Anterior cingulate cortex (tissue), 58 donors: ENCODE data around the gene WWOX.

Source experiments
- DNase-seq, 58 donors: peaks; one replicate each; lab custom pipeline; 2025; lab: John Stamatoyannopoulos, UW

WWOX gene

DNA sequence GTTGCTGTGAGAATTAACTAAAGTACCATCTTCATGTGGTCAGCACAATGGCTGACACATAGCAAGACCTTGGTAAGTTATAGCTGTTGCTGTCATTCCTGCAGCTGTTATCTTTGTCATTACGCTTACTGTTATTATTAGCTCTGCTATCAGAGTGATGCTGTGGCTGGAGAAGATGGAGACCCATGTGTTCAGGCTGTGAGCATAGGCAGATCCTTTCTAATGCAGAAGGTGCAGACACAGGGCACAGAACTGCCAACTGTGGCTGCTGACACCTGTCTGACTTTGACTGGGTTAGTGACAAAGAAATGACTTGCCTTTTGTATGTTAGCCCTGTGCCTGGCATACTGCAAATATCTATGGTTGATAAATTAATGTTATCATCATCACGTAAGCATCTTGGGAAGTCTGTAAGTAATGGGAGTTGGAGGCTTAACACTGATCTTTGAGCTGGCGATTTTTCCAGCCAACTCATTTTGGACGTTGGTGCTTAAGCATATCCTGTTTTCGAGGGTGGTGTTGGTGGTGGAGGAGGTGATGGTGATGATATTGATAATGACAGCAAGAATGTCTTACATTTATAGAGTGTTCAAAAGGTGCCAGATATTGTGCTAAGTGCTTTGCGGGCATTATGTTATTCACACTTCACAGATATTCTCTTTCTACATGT, 695.3 kb downstream of the WWOX start:
- no peak for DNase-seq

DNA sequence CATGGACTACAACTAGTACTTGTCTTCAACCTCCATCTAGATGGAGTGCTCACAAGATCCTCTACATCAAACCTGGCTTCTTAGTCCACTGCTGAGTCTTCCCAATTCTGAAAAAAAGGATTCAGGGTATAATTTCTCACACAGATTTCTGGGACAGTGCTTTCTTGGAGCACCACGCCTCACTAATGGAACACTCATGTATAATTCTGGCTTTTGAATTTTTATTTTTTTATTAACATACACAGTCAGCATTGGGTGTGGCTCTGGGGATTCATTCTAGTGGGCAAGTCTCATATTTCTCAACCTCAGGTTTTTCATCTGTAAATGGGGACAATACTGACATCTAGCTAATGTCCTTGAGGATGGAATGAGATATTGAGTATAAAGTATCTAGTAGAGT, 696.0 kb downstream of the WWOX start:
- no peak for DNase-seq

DNA sequence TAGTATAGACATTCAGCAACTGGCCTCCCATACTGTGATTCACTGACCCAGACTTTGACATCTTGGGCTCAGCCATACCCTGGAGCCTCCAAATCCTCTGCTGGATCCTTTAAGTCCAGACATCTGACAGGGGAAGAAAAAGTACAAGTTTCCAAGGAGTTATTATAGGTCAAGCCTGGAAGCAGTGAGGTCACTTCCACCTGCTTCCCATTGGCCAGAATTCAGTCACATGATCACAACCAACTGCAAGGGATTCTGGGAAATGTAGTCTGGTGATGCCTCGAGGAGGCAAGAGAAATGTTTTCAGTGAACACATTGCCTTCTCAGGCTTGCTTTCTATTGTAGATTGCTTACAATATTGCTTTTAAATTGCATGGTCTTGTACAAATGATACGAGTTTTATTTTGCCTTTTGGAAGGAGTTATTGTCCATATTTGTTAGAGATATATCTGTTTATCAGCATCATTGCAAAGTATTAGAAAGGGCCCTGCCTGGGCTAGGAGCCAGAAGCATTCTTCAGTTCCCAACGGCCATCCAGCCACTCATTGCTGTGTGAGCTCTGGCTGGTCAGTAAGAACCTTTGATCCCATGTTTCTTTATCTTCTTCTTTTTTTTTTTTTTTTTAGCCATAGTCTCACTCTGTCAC, 696.9 kb downstream of the WWOX start:
- peak in 19 of 58 donors; percentile 1 to 35 (median 12) for DNase-seq

DNA sequence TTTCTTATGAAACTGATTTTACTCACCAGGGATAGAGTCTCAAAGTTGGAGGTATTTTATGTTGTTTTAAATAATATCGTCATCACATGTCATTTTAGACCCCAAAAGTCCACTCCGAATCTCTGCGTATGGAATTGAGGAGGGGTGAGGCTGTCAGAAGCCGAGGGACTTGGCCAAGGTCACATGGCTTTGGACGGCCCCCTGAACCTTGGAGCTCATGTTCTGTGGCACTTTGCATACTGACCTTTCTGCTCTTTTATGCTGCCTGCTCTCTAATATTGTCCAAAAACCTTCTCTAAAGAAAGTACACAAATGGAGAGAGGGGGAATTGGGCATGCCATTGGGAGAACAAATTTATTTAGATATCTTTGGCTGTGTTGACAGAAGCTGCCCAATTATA, 700.0 kb downstream of the WWOX start:
- DNase-seq = no peak

DNA sequence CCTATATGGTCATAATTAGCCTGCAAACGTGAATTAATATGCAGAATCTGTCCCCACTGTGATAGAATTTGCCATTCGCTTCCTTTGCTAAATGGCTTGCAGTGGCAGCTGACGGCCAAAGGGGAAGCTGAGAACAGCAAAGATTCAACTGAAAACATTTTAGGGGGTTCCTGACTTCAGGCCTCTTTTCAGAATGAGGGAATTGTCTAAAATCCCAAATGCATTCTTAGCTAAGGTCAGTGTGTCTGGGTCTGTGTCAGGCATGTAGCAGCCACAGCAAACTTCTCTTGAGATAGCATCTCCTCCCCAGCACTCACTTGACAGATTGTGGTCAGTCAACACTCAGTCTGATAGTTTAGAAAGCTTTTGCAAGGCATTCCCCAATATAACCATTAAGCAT, 701.1 kb downstream of the WWOX start:
- DNase-seq = no peak

DNA sequence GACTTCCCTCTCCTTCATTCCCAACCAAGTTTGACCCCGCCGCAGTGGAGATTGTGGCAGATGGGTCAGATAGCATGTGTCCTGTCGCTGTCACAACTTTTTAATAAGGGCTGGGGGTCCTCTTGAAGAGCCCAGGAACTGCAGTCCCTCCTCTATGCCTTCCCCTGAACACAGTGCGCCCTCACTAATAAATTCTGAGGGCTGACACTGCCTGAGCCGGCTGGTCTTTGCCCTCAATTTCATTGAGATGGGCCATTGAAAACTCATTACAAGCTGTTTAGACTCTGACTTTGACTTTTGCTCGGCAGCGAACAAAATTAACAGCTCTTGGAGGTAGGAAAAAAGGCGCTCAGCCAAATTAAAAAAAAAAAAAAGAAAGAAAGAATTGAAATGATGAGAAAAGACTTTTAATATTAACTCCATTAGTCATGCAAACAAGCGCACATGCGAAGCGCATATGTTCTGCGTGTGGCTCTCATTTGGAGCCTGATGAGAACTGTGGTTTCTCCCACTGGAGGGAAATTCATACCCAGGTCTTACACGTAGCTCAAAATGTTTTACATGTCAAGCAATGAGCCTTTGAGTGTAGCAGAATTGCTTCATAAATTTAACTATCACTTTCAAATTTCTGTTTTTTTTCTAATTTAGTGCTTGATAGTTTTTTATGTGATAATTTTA, 704.7 kb downstream of the WWOX start:
- DNase-seq = no peak

DNA sequence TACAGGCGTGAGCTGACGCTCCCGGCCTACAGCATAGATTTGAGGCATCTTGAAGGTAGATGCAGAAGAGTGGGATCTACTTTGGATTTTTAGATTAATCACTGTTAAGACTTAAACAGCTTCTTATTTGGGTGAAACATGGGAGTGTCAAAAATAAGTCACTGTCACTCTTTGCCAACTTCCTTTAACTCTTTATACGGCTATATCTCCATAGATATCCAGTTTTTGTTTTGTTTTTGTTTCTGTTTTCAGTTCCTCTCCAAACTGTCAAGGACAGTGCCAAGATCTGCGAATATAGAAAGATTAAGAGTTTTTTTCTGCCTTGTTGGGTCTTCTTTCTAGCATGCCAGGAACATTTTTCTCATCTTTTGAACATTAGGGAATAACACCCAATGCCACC, 706.1 kb downstream of the WWOX start:
- DNase-seq = no peak

DNA sequence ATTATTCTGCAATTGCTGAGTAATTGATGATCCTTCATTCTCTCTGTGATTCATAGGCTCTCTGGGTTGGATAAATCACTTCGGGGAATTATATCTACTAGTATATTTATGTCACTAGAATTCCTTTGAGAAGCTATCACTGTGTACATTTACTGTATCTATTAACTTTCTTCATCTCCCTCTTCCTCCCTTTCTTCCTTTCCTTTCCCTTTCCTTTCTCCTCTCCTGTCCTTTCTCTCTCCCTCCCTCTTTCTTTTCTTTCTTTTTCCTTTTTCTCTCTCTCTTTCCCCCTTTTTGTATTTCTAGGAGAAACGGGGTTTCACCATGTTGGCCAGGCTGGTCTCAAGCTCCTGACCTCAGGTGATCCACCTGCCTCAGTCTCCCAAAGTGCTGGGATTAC, 711.8 kb downstream of the WWOX start:
- no peak for DNase-seq

DNA sequence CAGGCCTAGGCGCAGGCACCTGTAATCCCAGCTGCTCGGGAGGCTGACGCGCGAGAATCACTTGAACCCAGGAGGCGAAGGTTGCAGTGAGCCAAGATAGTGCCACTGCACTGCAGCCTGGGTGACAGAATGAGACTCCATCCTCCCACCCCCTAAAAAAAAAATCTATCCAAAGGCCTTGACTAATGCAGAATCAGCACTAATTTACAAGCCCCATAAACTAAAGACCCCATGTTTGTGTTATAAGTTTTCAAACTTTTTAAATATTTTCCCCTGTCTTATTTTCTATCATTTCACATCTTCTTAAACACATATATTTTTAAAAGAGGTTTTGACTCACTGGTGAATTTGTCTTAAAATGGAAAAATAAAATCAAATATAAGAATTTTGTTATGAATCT, 713.1 kb downstream of the WWOX start:
- DNase-seq = no peak

DNA sequence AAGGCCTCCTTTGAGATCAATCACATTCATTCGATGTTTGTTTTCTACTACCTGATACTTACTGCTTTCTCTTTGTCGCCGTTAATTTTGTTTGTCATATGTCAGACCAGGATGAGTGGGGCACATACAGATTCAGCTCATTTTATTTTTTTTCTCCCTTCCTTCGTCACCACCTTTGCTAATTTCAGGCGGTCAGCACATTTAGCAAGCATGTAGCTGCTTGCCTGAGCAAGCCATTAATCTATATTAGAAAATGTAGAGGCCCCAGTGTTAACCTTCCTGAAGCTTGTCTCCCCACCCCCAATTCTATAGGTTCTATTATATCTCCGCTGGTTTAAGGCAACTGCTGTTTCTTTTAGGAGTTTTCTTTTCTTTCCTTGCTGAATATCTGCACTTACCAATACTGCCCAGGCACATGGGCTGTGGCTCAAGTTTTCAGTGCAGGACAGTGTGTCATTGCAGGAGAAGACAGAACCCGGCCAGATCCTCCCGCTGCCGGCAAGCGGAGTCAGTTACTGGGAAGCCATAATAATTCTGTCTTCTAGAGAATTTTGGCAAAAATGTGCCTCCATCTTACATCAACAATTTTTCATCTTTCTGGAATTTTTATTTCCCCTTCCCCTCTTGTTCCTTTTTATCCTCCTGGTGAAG, 714.3 kb downstream of the WWOX start:
- peak in 1 of 58 donors; percentile 6 for DNase-seq

DNA sequence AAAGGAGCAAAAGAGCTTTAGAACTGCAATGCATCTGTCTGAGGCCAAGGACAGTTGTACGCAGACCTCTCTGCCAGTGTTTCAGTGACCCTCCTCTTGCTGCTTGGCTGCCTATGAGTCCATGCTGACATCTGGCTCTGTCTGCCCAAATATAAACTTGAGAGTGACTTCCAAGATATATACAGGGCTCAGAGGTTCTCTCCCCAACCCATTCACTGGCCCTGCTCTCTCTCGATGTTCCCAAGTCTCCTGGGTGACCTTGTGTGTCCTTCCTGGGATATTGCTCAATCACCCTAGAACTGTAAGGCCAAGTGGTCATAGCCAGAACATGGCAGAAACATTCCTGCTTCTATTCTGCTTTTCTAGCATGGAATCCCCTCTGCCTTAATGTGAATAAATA, 716.3 kb downstream of the WWOX start:
- DNase-seq = no peak

DNA sequence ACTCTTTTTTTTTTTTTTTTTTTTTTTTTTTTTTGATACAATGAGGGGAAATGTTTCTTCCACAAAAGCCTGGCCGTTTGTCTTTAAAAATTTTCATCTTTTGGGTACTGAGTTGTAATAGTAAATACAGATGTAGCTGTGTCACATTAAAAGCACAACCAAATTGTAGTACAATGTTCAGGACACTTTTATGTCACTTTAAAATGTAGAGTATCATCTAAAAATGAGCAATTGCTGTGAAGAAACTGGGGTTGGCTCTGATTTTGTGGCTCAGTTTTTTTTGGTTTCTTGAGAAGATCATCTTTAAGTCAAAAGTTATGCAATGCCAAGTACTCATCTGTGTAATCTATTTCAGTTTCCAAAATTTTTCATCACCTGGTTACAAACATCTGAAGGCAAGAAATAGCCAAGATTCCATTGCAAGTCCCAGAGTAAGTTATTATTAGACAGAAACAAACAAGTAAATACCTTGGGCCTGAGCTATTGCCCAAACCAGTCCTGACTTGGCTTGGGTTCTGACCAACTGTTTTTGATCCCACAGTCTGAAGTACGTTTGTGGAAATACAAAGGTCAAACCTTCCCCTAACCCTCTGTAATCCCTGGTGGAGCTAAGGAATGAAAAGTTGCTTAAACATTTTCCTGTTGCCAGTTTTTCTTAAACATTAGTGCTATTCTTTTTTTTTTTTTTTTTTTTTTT, 717.2 kb downstream of the WWOX start:
- peak in 1 of 58 donors; percentile 5 for DNase-seq

DNA sequence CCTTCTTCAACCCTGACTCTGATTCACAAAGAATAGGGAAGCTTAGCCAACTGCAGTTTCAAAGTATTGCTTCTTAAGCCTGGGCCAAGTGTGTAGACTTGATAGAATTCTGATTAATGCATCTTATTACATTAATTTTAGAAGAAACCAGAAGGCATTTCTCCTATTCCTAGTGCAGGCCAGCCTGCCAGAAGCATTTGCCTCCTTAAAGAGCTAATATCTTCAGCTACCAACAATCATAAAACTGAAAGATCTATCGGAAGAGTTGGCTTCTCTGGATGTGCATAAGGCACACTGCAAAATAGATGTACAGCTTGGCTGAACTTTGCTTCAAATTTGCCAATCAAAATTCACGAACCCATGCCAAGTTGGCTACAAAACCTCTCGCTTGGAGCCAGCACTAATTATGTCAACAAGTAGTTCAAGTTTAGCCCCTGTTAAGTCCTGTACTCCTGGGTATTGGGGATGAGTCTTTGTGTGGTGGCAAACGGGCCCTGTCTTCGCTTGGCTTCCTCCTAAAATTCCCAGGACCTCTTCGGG, 717.8 kb downstream of the WWOX start:
- no peak for DNase-seq

DNA sequence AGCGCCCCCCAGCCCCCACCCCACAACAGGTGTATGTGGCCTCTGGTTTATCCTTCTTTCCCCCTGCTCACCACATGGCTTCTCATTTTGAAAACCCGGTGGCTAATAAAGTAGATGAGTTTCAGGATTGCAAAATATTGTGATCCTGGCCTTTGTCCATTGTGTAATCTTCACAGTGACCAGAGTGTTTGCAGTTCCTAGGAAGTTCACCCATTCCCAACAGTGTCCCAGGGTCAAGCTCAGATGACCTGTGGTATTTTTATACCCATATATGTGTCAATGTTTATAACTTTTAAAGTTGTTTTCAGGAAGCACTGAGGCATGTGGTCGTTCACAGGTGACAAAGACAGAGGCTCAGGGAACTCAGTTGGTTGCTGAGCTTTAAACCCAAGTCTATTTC, 721.9 kb downstream of the WWOX start:
- no peak for DNase-seq

DNA sequence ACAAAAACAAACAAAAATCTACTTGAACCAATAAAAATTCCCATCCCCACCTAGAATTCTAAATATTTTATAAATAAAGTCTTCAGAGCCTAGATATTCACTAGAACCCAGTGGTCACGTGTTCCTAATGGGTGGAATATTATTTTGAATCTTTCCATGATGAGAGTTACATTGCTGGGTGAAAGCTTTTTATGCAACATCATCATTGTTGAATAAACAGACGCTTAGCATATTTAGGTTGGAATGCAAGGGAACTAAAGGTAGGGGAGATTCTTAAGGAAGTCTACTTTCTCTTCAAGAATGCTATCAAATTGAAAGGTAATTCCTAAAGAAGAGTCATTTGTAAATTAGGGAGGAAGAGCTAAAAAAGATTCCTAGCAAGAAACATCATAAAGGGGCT, 723.1 kb downstream of the WWOX start:
- no peak for DNase-seq

DNA sequence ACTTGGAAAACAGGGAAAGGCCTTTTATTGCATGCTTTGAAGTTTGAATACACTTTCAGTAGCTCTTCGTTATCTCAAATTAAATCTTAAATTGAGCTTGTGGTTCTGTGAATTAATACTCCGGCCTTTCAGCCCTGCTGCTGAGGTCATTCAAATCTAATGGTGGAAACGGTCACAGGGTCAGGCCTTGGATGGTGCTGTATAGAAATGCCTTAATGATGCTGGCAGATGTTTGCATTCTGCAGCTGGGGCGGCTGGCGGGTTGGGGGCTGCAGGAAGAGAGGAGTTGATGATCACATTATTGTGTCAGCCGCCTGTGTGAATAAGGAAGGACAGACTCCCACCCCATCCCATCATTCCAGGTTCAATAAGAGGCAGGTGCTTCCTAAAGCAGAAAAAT, 723.6 kb downstream of the WWOX start:
- no peak for DNase-seq

DNA sequence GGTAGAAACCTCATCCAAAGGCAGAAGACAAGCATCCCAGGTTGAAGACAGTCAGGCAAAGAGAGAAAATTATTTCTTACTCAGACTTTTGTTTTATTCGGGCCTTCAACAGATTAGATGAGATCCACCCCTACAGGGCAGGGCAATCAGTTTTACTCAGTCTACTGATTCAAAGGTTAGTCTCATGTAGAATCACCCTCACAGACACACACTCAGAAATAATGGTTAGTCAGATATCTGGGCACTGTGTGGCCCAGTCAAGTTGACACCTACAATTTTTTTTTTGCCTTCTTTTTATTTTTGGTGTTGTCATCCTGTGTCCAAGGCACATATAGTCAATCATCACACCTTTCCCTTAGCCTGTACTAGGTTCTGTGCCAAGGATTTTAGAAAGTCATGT, 729.8 kb downstream of the WWOX start:
- no peak for DNase-seq

DNA sequence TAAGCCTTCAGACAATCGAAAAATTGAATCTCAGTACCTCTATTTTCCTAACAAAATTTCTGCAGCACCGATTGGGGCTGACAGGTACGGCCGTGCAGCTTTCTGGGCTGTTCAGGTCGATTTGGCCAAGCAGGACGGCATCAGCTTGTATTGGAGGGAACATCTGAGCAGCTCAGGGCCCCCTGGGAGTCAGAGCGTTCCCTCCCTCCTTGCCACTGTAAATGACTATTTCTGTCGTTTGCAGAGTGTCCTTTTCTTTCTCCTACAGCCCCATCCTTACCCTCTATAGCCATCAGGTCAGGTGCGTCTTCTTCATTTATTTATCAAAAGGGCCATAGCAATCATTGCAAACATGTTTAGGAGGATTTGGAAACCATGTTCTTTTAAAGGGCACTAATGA, 731.1 kb downstream of the WWOX start:
- DNase-seq = no peak

DNA sequence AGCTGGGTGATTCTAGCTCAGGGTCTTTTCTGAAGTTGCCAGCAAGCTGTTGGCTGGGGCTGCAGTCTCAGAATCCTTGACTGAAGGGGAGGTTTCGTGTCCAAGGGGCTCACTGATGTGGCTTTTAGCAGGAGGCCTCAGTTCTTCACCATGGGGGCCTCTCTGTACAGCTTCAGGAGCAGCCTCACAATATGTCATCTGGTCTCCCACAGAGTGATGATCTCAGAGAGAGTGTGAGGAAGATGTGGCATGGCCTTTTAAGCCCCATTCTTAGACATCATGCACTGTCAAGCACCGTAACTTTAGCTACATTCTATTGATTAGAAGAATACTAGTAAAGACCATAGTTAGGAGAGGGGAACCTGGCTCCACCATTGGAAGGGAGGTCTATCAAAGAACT, 732.6 kb downstream of the WWOX start:
- DNase-seq = no peak

DNA sequence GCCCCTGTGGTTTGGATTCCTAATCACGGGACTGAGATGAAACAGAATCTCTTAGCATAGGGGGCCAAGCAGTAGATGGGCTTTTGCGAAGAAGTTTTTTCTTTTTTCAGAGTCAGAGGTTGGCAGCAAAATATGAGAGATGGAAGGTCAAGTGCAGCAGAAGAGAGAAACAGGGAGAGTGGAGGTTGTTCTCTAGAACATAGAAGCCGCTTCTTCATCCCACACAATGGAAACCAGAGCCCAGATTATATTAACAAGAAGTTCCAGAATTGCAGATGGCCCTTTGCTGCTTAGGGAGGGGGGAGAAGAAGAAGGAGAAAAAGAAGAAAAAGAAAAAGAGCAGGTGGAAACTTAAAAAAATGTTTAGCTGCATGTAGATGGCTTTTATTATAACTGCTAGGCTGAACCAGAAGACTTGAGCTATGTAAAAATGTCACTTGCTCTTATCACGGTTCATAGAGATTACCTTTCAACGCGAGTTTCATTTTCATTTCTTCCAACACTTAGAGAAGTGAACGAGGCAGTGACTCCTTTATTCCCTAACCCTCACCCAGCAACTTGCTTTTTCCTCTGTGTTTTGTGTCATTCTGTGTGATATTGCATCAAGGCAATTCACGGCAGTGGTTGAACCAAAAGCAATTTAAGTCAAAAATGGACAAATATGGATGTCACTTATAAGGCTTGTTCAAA, 737.5 kb downstream of the WWOX start:
- DNase-seq = no peak
